ENCODE results near the gene RPTOR. TPM values are rescaled to one million over a fixed set of nuclear protein-coding genes. Genes with fewer than 3 reads are reported as not detected.

Gene RPTOR
- polyA plus RNA-seq, 1 donor (not counting 4 experiments of a cell fraction or from before 2014, with no cell fraction given), result 4.0 TPM

- H3K36me3 ChIP-seq (ENCODE audit: control insufficient read depth in 2 of 2, extremely low read depth in 1 of 2, insufficient read depth in 2 of 2, low read length in 2 of 2), result no peaks in the 10 kb centered on the region
- H3K27me3 ChIP-seq (ENCODE audit: control insufficient read depth, extremely low read depth, insufficient read depth, low read length), result peaks cover 10% of the 10 kb centered on the region
- no peak overlapping the region for H2AFZ ChIP-seq (ENCODE audit: control insufficient read depth, low read length)
- no peaks in the 10 kb centered on the region for H3K4me1 ChIP-seq (ENCODE audit: control insufficient read depth, extremely low read depth, insufficient read depth, low read length)
- H3K27ac ChIP-seq (ENCODE audit: control insufficient read depth, insufficient read depth, low read length), result no peak overlapping the region
- TF ChIP-seq EZH2 (IDR thresholded peaks at IDR 0.05; ENCODE audit: low read length) (no peak), CTCF (optimal IDR thresholded peaks at IDR 0.05 in 1 of 3, IDR thresholded peaks at IDR 0.05 in 1 of 3, conservative IDR thresholded peaks at IDR 0.05 in 1 of 3; ENCODE audit: extremely low read depth in 1 of 3, insufficient read depth in 2 of 3, low read length in 3 of 3) (no peak)
- H3K79me2 ChIP-seq (ENCODE audit: control insufficient read depth, insufficient read depth, low read length), result no peaks in the 10 kb centered on the region
- no peak for FAIRE-seq
- no peaks in the 10 kb centered on the region for H3K9me3 ChIP-seq (ENCODE audit: control insufficient read depth, low read depth, low read length)
- H3K4me2 ChIP-seq (ENCODE audit: control insufficient read depth, extremely low read depth, insufficient read depth, low read depth, low read length), result no peak overlapping the region
- dilution Hi-C loops (cut with MboI; ENCODE audit: extremely low pct_ligation_motif_present, low sequenced_read_pairs), result no loop called here
- H4K20me1 ChIP-seq (ENCODE audit: control insufficient read depth, extremely low read depth, insufficient read depth, low read length), result no peaks in the 10 kb centered on the region
- no peak overlapping the region for H3K9ac ChIP-seq (ENCODE audit: control insufficient read depth, extremely low read depth, insufficient read depth, low read length)
- no peaks in the 10 kb centered on the region for H3K9me1 ChIP-seq (ENCODE audit: control insufficient read depth, extremely low read depth, insufficient read depth, low read length)
- no peak overlapping the region for H3K4me3 ChIP-seq (ENCODE audit: control insufficient read depth in 2 of 3, extremely low read depth in 1 of 3, insufficient read depth in 2 of 3, low read depth in 1 of 3, low read length in 3 of 3)
- no peak for DNase-seq (ENCODE audit: low read depth, low spot score)
Observed at GRCh38 chr17:80512233-80512632, 32.4 kb upstream of the RPTOR start.

- no peaks in the 10 kb centered on the region for H3K36me3 ChIP-seq (ENCODE audit: control insufficient read depth in 2 of 2, extremely low read depth in 1 of 2, insufficient read depth in 2 of 2, low read length in 2 of 2)
- no peak overlapping the region for H3K4me2 ChIP-seq (ENCODE audit: control insufficient read depth, extremely low read depth, insufficient read depth, low read depth, low read length)
- no peaks in the 10 kb centered on the region for H4K20me1 ChIP-seq (ENCODE audit: control insufficient read depth, extremely low read depth, insufficient read depth, low read length)
- H3K79me2 ChIP-seq (ENCODE audit: control insufficient read depth, insufficient read depth, low read length), result no peaks in the 10 kb centered on the region
- H3K9ac ChIP-seq (ENCODE audit: control insufficient read depth, extremely low read depth, insufficient read depth, low read length), result no peak overlapping the region
- FAIRE-seq (no peak), DNase-seq (ENCODE audit: low read depth, low spot score) (no peak)
- TF ChIP-seq CTCF (optimal IDR thresholded peaks at IDR 0.05 in 1 of 3, IDR thresholded peaks at IDR 0.05 in 1 of 3, conservative IDR thresholded peaks at IDR 0.05 in 1 of 3; ENCODE audit: extremely low read depth in 1 of 3, insufficient read depth in 2 of 3, low read length in 3 of 3) (no peak), EZH2 (IDR thresholded peaks at IDR 0.05; ENCODE audit: low read length) (no peak)
- no peak overlapping the region for H2AFZ ChIP-seq (ENCODE audit: control insufficient read depth, low read length)
- H3K27me3 ChIP-seq (ENCODE audit: control insufficient read depth, extremely low read depth, insufficient read depth, low read length), result peaks cover 10% of the 10 kb centered on the region
- no peaks in the 10 kb centered on the region for H3K4me1 ChIP-seq (ENCODE audit: control insufficient read depth, extremely low read depth, insufficient read depth, low read length)
- no peak overlapping the region for H3K27ac ChIP-seq (ENCODE audit: control insufficient read depth, insufficient read depth, low read length)
- dilution Hi-C loops (cut with MboI; ENCODE audit: extremely low pct_ligation_motif_present, low sequenced_read_pairs), result no loop called here
- H3K9me1 ChIP-seq (ENCODE audit: control insufficient read depth, extremely low read depth, insufficient read depth, low read length), result no peaks in the 10 kb centered on the region
- no peak overlapping the region for H3K4me3 ChIP-seq (ENCODE audit: control insufficient read depth in 2 of 3, extremely low read depth in 1 of 3, insufficient read depth in 2 of 3, low read depth in 1 of 3, low read length in 3 of 3)
- no peaks in the 10 kb centered on the region for H3K9me3 ChIP-seq (ENCODE audit: control insufficient read depth, low read depth, low read length)
Observed at GRCh38 chr17:80513201-80513600, 31.4 kb upstream of the RPTOR start.

All from keratinocyte (primary cell).